ENCODE data around the gene NDUFAF8.

GRCh38 chr17:81221371-81221841 is 17.7 kb upstream of the NDUFAF8 start:
- TF ChIP-seq CTCF (IDR thresholded peaks at IDR 0.05) (no peak), EZH2 (IDR thresholded peaks at IDR 0.05; ENCODE audit: borderline replicate concordance, insufficient read depth, low read depth, low read length, poor library complexity, severe bottlenecking) (no peak)

Data from B cell (primary cell).